ENCODE measurements around the gene ABCB9.

Gene ABCB9

DNA sequence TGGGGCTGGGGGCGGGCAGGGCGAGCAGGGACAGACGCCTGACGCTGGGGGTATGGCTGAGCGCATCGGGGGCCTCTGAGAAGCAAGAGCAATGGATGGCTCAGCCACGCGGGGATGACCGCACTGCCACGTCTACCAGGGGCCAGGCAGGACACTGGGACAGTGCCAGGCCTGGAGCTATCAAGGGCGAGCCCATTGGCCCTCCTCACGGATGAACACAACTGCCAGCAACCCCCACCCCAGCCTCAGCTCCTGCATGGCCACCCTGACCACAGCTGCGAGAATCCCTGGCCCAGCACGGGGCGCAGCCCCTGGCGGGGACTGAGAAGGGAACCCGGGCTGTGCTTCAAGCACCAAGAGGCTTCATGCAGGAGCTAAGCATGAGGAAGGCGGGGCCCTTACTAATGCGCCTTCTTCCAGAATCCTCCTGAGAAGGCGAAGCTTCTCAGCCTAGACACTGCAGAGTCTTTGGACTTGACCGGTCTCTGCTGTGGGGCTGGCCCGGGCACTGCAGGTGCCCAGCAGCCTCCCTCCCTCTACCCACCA lies 23.7 kb upstream of the ABCB9 start:
- H3K9me3 Mint-ChIP-seq, result no peaks in the 10 kb centered on the region
- DNase-seq (no peak), ATAC-seq (replicated peaks) (no peak)
- H3K27me3 Mint-ChIP-seq, result no peaks in the 10 kb centered on the region
- H3K36me3 Mint-ChIP-seq (ENCODE audit: insufficient read depth), result peaks cover 5% of the 10 kb centered on the region
- H3K27ac Mint-ChIP-seq, result peak overlapping the region in 1 of 2 donors; percentile 70
- H3K4me1 Mint-ChIP-seq (ENCODE audit: low read depth in 2 of 2), result no peaks in the 10 kb centered on the region
- H3K4me3 Mint-ChIP-seq, result no peak overlapping the region

GRCh38 chr12:122989225-122989839 lies 23.1 kb upstream of the ABCB9 start:
- Mint-ChIP-seq H3K27ac (no peak overlapping the region), H3K4me3 (no peak overlapping the region), H3K9me3 (no peaks in the 10 kb centered on the region), H3K36me3 (ENCODE audit: insufficient read depth) (peaks cover 8% of the 10 kb centered on the region), H3K27me3 (no peaks in the 10 kb centered on the region), H3K4me1 (ENCODE audit: low read depth in 2 of 2) (no peaks in the 10 kb centered on the region)
- ATAC-seq (replicated peaks) (no peak), DNase-seq (no peak)

- H3K4me3 Mint-ChIP-seq, result no peak overlapping the region
- DNase-seq (no peak), ATAC-seq (replicated peaks) (no peak)
- H3K36me3 Mint-ChIP-seq (ENCODE audit: insufficient read depth), result peaks cover 8% of the 10 kb centered on the region
- H3K27ac Mint-ChIP-seq, result no peak overlapping the region
- H3K9me3 Mint-ChIP-seq, result no peaks in the 10 kb centered on the region
- no peaks in the 10 kb centered on the region for H3K27me3 Mint-ChIP-seq
- H3K4me1 Mint-ChIP-seq (ENCODE audit: low read depth in 2 of 2), result peaks cover 2 to 3% of the 10 kb centered on the region in 2 donors
These were observed 22.4 kb upstream of the ABCB9 start for GRCh38 chr12:122988612-122989212.

GRCh38 chr12:122988036-122988435 lies 21.8 kb upstream of the ABCB9 start:
- H3K4me1 Mint-ChIP-seq (ENCODE audit: low read depth in 2 of 2), result peaks cover 7 to 10% of the 10 kb centered on the region in 2 donors
- no peaks in the 10 kb centered on the region for H3K27me3 Mint-ChIP-seq
- H3K27ac Mint-ChIP-seq, result peak overlapping the region in 1 of 2 donors; percentile 44
- ATAC-seq (replicated peaks), result no peak
- no peaks in the 10 kb centered on the region for H3K9me3 Mint-ChIP-seq
- no peak overlapping the region for H3K4me3 Mint-ChIP-seq
- DNase-seq, result no peak
- peaks cover 8% of the 10 kb centered on the region for H3K36me3 Mint-ChIP-seq (ENCODE audit: insufficient read depth)

GRCh38 chr12:122987086-122987951 lies 21.1 kb upstream of the ABCB9 start:
- Mint-ChIP-seq H3K4me1 (ENCODE audit: low read depth in 2 of 2) (peaks cover 8 to 15% of the 10 kb centered on the region in 2 donors), H3K9me3 (no peaks in the 10 kb centered on the region), H3K27me3 (no peaks in the 10 kb centered on the region), H3K36me3 (ENCODE audit: insufficient read depth) (peaks cover 12% of the 10 kb centered on the region), H3K27ac (peak overlapping the region in 1 of 2 donors; percentile 44), H3K4me3 (no peak overlapping the region)
- DNase-seq (no peak), ATAC-seq (replicated peaks) (no peak)

DNA sequence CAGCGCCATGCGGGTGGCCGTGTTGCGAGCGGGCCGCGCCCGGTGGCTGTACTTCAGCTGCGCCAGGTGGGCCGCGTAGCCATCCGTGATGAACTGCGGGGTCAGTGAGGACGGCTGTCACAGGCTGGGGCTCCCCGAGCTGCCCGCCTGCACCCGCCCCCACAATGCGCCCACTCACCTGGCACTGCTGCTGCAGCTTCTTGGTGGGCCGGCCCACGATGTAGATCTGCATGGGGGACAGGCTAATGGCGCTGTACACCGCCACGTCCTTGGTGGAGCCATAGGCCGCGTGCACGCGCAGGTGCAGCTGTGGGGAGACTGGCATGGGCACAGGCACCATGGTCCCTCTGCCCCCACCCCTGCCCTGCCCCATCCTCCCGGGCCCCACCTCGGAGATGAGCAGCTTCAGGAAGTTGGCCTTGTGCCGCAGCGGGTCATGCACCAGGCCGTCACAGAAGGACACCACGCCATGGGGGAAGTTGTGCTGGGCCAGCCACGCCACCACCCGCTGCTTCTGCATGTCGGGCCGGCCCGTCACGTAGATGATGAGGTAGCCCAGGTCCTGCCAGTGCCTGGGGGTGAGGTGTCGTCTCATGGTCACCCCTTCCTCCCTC lies 20.1 kb upstream of the ABCB9 start:
- DNase-seq, result no peak
- H3K27ac Mint-ChIP-seq, result no peak overlapping the region
- ATAC-seq (replicated peaks), result no peak
- H3K36me3 Mint-ChIP-seq (ENCODE audit: insufficient read depth), result peaks cover 21% of the 10 kb centered on the region
- H3K27me3 Mint-ChIP-seq, result no peaks in the 10 kb centered on the region
- no peak overlapping the region for H3K4me3 Mint-ChIP-seq
- no peaks in the 10 kb centered on the region for H3K9me3 Mint-ChIP-seq
- peaks cover 16 to 18% of the 10 kb centered on the region in 2 donors for H3K4me1 Mint-ChIP-seq (ENCODE audit: low read depth in 2 of 2)

DNA sequence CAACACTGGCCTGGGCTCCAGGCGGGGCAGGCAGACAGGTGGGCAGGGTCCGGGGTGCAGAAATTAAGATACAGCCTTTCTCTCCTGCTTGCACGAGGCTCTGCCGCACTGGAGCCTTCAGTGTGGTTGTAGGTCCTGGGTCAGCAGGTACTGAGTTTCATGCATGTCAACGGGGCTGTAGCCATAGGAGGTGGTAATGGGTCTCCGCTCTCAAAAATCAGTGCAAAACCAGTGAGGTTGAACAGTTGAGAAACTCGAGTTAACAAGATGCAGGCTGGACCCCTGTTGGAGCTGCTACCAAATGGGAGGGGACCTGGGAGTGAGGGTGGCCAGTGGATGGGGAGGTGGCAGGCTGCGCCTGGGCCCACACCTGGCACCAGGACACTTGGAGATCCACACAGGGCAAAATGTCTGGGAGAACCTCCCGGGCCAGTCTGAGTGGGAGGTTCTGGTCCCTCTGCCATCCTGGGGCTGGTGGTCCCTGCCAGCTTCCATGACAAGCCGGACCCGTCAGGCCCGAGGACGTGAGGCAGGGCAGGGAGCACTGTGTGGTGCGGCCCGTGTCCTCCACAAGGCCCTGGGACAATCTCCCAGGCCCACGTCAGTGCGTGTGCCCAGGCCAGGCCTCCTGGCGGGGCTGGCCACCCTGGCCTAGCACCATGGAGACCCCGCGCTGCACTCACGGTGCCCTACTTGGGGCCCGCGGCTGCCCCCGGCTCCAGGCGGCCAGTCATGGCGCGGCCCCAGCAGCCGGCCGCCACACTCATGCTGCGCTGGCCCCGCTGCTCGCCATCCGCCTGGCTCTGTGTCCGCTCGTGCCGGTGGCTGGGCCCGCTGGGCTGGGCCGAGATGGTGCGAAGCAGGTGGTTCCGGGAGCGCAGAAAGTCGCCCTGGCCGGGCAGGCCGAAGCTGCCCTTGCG lies 19.3 kb upstream of the ABCB9 start:
- no peak overlapping the region for H3K4me3 Mint-ChIP-seq
- no peak overlapping the region for H3K27ac Mint-ChIP-seq
- no peak for ATAC-seq (replicated peaks)
- H3K4me1 Mint-ChIP-seq (ENCODE audit: low read depth in 2 of 2), result peaks cover 19 to 22% of the 10 kb centered on the region in 2 donors
- H3K36me3 Mint-ChIP-seq (ENCODE audit: insufficient read depth), result peaks cover 24% of the 10 kb centered on the region
- DNase-seq, result no peak
- no peaks in the 10 kb centered on the region for H3K9me3 Mint-ChIP-seq
- H3K27me3 Mint-ChIP-seq, result no peaks in the 10 kb centered on the region

DNA sequence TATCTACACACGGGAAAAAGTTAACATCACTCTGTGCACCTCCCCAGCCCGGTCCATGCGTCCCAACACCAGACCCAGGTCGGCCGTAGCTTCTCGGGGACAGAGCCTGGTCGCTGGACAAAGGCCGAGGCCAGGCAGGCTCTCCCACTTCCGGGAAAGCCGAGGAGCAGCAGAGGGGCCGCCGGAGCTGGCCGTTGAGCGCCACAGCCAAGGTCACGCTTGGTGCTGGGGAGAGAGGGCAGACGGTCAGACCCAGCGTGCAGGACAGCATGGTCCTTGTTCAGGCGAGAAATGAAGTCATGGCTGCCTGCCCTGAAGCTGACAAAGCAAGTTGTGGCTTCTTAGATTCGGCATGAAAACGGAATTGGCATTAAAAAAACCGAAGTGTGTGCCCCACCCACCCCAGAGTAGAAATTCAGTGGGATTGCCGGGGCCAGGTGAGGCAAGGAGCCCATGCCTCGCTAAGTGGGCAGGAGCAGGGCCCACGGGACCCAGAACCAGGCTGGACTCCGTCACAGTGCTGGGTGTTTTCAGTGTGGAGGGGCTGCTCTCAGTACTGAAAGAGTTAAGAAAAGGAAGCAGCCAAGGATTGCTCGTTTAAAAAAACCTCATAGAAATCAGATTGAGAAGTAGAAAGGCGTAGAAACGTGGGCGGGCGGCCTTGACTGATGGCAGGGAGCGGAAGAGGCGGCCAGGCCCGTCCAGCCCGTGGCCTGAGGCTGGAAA lies 18.5 kb upstream of the ABCB9 start:
- no peak for ATAC-seq (replicated peaks)
- no peaks in the 10 kb centered on the region for H3K9me3 Mint-ChIP-seq
- no peak overlapping the region for H3K4me3 Mint-ChIP-seq
- H3K36me3 Mint-ChIP-seq (ENCODE audit: insufficient read depth), result peaks cover 28% of the 10 kb centered on the region
- no peak for DNase-seq
- H3K27me3 Mint-ChIP-seq, result no peaks in the 10 kb centered on the region
- H3K4me1 Mint-ChIP-seq (ENCODE audit: low read depth in 2 of 2), result peaks cover 22 to 26% of the 10 kb centered on the region in 2 donors
- peak overlapping the region in 1 of 2 donors; percentile 78 for H3K27ac Mint-ChIP-seq

- Mint-ChIP-seq H3K27ac (peak overlapping the region in 1 of 2 donors; percentile 78), H3K36me3 (ENCODE audit: insufficient read depth) (peaks cover 28% of the 10 kb centered on the region), H3K27me3 (no peaks in the 10 kb centered on the region), H3K4me3 (peak overlapping the region in 1 of 2 donors; percentile 40), H3K9me3 (no peaks in the 10 kb centered on the region), H3K4me1 (ENCODE audit: low read depth in 2 of 2) (peaks cover 26% of the 10 kb centered on the region in 2 donors)
- DNase-seq (no peak), ATAC-seq (replicated peaks) (no peak)
These were observed 17.7 kb upstream of the ABCB9 start for GRCh38 chr12:122983789-122984515.

GRCh38 chr12:122982963-122983788 lies 16.9 kb upstream of the ABCB9 start:
- H3K36me3 Mint-ChIP-seq (ENCODE audit: insufficient read depth), result peaks cover 28% of the 10 kb centered on the region
- H3K27me3 Mint-ChIP-seq, result no peaks in the 10 kb centered on the region
- no peaks in the 10 kb centered on the region for H3K9me3 Mint-ChIP-seq
- no peak for ATAC-seq (replicated peaks)
- DNase-seq, result no peak
- peak overlapping the region; percentile 91 for H3K4me3 Mint-ChIP-seq
- H3K27ac Mint-ChIP-seq, result peak overlapping the region; percentile 33 to 78
- peaks cover 26 to 27% of the 10 kb centered on the region in 2 donors for H3K4me1 Mint-ChIP-seq (ENCODE audit: low read depth in 2 of 2)

DNA sequence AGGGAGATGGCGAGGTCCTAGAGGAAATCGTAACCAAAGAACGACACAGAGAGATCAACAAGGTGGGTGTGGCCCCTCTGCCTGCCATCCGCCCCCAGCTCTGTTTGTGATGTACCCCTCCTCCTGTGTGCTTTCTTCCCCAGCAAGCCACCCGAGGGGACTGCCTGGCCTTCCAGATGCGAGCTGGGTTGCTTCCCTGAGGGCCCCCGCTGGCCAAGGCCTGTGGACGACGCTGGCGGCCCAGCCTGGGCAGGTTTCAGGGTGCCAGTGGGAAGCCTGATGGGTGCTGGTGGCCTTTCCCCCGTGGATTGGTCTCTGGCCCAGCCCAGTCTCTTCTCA lies 16.2 kb upstream of the ABCB9 start:
- peak overlapping the region in 1 of 2 donors; percentile 78 for H3K27ac Mint-ChIP-seq
- DNase-seq (no peak), ATAC-seq (replicated peaks) (no peak)
- H3K36me3 Mint-ChIP-seq (ENCODE audit: insufficient read depth), result peaks cover 28% of the 10 kb centered on the region
- no peaks in the 10 kb centered on the region for H3K27me3 Mint-ChIP-seq
- peaks cover 29 to 32% of the 10 kb centered on the region in 2 donors for H3K4me1 Mint-ChIP-seq (ENCODE audit: low read depth in 2 of 2)
- H3K4me3 Mint-ChIP-seq, result peak overlapping the region; percentile 91
- no peaks in the 10 kb centered on the region for H3K9me3 Mint-ChIP-seq

Data from effector memory CD8-positive, alpha-beta T cell (primary cell).